HG03139 (cell line): ENCODE data around the gene ARPC5L.
"Not testable (repeated sequence)": the region's sequence is repeated elsewhere in the genome, so short reads cannot be mapped to it uniquely, and the experiment has no call there.

Experiments used
- ATAC-seq: cut with Tn5 transposase; IDR thresholded peaks from one replicate; pipeline ENCODE4 v1.9.1; 2021; ENCODE audit not compliant: unreplicated experiment

ARPC5L gene

GRCh38 chr9:124840300-124840833, 21.6 kb upstream of the ARPC5L start:
- ATAC-seq, result no peak

- ATAC-seq, result no peak
These were observed 20.7 kb upstream of the ARPC5L start for GRCh38 chr9:124841075-124841821.

- no peak for ATAC-seq
These were observed 18.4 kb upstream of the ARPC5L start for GRCh38 chr9:124843456-124844034.

- ATAC-seq, result no peak
These were observed 17.6 kb upstream of the ARPC5L start for GRCh38 chr9:124844291-124844690.

GRCh38 chr9:124846467-124846866, 15.5 kb upstream of the ARPC5L start:
- ATAC-seq, result not testable (repeated sequence)

GRCh38 chr9:124846969-124847368, 15.0 kb upstream of the ARPC5L start:
- no peak for ATAC-seq

- ATAC-seq, result no peak
These were observed 12.1 kb upstream of the ARPC5L start for GRCh38 chr9:124849801-124850200.

GRCh38 chr9:124852121-124852828, 9.7 kb upstream of the ARPC5L start:
- ATAC-seq, result no peak

- ATAC-seq, result no peak
These were observed 8.9 kb upstream of the ARPC5L start, which contains the start of gene WDR38 for GRCh38 chr9:124852829-124853531. Gene WDR38, plus strand, starts transcription at chr9:124853460. Its CDS starts 72 bp downstream, at chr9:124853532.

GRCh38 chr9:124853605-124854143, 8.3 kb upstream of the ARPC5L start:
- no peak for ATAC-seq

- ATAC-seq, result no peak
These were observed 7.8 kb upstream of the ARPC5L start for GRCh38 chr9:124854161-124854560.

- ATAC-seq, result no peak
These were observed 7.1 kb upstream of the ARPC5L start for GRCh38 chr9:124854822-124855221.

- ATAC-seq, result no peak
These were observed 6.4 kb upstream of the ARPC5L start for GRCh38 chr9:124855566-124855943.

- ATAC-seq, result no peak
These were observed 5.8 kb upstream of the ARPC5L start for GRCh38 chr9:124855944-124856765.

GRCh38 chr9:124857533-124858162, 4.3 kb upstream of the ARPC5L start:
- no peak for ATAC-seq

- ATAC-seq, result no peak
These were observed 3.4 kb upstream of the ARPC5L start for GRCh38 chr9:124858330-124859046.

- ATAC-seq, result no peak
These were observed 1.9 kb upstream of the ARPC5L start for GRCh38 chr9:124859803-124860581.
